ENCODE data around the gene PLGRKT.

- TF ChIP-seq POLR2A (IDR thresholded peaks at IDR 0.05; ENCODE audit: low read depth, low read length) (no peak), TAF1 (IDR thresholded peaks at IDR 0.05; ENCODE audit: borderline replicate concordance, low read depth, low read length) (no peak), POLR2AphosphoS5 (IDR thresholded peaks at IDR 0.05; ENCODE audit: low read depth, low read length) (no peak)
Observed at GRCh38 chr9:5440426-5440825, 2.7 kb upstream of the PLGRKT start.

Measured in GM12892 (cell line).